GM23338 (cell line): ENCODE results near the gene ADGRG6.

ENCODE experiments used
- EZH2 ChIP-seq: fragments of 200-600 bp; sonication (generic); IDR thresholded peaks from one replicate; pipeline ENCODE4 v1.8.0; 2017; ENCODE audit warnings: antibody characterized with exemption, mild to moderate bottlenecking, low read depth; ENCODE audit not compliant: unreplicated experiment
- JUNB ChIP-seq: IDR thresholded peaks from one replicate; pipeline ENCODE4 v1.6.1; 2016; ENCODE audit warnings: antibody characterized with exemption; ENCODE audit not compliant: unreplicated experiment
- POLR2AphosphoS5 ChIP-seq: IDR thresholded peaks from 2 replicates; pipeline ENCODE4 v1.6.1; 2016; ENCODE audit warnings: antibody characterized with exemption, low read depth
- TF ChIP-seq, protein P1 (sequence below), 2 experiments: fragments of 200-600 bp in 1 of 2; sonication (generic) in 1 of 2; conservative IDR thresholded peaks; 2 replicates each; pipeline versions ENCODE4 v1.5.1 to v1.6.1; 2016 to 2017; ENCODE audit warnings: antibody characterized with exemption in 2 of 2, low read depth in 2 of 2, mild to moderate bottlenecking in 2 of 2, moderate library complexity in 1 of 2

DNA sequence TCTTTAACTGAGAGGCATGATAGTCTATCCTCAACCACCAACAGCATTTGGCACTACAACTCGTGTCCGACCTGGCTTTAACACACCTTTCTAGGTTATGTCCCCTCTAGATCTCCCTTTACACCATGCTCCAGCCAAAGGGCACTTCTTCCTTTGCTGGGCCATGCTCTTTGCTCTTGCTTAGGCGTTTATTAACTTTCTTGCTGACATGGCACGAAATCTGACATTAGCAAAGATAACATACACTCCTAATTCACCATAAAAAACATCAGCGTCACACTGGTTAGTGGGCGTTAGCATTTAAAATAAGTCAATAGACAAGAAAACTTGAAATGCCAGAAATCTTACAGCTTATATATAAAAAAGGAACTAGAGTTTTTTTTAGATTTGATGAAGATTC lies 47.3 kb upstream of the ADGRG6 start:
- TF ChIP-seq, protein P1, sequence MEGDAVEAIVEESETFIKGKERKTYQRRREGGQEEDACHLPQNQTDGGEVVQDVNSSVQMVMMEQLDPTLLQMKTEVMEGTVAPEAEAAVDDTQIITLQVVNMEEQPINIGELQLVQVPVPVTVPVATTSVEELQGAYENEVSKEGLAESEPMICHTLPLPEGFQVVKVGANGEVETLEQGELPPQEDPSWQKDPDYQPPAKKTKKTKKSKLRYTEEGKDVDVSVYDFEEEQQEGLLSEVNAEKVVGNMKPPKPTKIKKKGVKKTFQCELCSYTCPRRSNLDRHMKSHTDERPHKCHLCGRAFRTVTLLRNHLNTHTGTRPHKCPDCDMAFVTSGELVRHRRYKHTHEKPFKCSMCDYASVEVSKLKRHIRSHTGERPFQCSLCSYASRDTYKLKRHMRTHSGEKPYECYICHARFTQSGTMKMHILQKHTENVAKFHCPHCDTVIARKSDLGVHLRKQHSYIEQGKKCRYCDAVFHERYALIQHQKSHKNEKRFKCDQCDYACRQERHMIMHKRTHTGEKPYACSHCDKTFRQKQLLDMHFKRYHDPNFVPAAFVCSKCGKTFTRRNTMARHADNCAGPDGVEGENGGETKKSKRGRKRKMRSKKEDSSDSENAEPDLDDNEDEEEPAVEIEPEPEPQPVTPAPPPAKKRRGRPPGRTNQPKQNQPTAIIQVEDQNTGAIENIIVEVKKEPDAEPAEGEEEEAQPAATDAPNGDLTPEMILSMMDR (conservative IDR thresholded peaks at IDR 0.05; ENCODE audit: low read depth in 2 of 2): no peak
- no peak for TF ChIP-seq JUNB
- no peak for TF ChIP-seq POLR2AphosphoS5
- TF ChIP-seq EZH2: no peak
